Activated naive CD4-positive, alpha-beta T cell (primary cell): ENCODE measurements around the gene SGK1.
"Not testable (repeated sequence)": the region's sequence is repeated elsewhere in the genome, so short reads cannot be mapped to it uniquely, and the experiment has no call there.

Source experiments
- DNase-seq, 4 experiments: peaks; one replicate each; lab custom pipeline; 2025; lab: John Stamatoyannopoulos, UW

Gene SGK1

DNA sequence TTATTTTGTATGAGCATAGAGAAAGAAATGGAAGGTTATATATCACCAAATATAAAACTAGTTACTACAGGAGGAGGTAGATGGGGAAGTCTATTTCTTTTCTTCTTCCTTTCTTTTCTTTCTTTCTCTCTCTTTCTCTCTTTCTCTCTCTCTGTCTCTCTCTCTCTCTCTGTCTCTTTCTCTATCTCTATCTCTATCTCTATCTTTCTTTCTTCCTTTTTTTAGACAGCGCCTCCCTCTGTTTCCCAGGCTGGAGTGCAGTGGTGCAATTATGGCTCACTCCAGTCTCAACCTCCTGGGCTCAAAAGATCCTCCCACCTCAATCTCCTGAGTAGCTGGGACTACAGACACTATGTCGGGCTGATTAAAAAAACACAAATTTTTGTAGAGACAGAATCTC lies 10.2 kb upstream of the SGK1 start:
- no peak for DNase-seq

DNA sequence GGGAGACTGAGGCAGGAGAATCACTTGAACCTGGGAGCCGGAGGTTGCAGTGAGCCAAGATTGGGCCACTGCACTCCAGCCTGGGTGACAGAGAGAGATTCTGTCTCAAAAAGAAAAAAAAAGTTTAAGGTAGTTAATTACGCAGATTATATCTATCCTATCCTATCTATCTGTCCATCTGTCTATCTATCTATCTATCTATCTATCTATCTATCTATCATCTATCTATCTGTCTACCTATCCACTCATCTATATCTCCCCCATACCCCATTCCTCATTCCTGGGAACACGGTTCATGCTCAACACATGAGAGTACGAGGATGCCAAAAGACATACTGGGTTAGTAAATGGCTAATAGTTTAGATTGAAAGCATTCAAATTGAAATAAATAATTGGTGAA lies 8.3 kb upstream of the SGK1 start:
- not testable (repeated sequence) for DNase-seq

DNA sequence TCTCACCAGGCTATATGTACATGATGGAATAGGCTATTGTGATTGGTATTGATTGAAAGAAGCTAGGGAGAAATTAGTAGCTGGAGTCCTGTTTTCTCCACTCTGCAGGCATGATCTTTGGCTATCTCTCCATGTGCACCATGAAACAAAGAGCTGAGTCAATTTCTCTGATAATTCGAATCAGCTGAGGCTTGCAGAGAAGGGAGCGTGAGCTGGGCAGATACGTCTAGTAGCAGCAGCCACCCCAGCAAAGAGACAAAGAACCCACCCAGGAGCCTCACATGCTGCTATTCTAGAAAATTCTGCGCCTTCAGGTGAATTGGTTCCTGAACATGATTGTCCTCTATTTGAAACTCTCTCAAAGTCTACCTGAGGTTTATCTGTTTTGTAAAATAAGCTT lies 6.9 kb upstream of the SGK1 start:
- DNase-seq = no peak

- no peak for DNase-seq
Observed at GRCh38 chr6:134324141-134324540, 6.2 kb upstream of the SGK1 start.

GRCh38 chr6:134323698-134324097 lies 5.8 kb upstream of the SGK1 start:
- DNase-seq = no peak

DNA sequence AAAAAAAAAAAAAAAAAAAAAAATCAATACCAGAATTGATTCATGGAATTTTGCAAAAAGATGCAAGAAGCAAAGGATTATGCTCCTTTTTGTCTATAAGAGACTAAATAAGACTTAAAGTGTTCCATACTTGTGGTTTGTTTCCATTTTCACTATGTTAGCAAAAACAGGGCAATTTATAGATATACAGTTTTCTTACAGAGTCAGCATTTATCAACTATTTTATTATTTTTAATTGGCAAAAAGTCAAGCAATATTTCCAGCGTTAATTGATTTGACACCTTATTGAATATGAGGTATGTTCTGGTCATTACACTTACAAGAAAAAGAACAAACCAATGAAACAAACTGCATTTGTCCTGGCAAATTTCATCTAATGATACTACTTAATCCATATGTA lies 5.4 kb upstream of the SGK1 start:
- DNase-seq = no peak

DNA sequence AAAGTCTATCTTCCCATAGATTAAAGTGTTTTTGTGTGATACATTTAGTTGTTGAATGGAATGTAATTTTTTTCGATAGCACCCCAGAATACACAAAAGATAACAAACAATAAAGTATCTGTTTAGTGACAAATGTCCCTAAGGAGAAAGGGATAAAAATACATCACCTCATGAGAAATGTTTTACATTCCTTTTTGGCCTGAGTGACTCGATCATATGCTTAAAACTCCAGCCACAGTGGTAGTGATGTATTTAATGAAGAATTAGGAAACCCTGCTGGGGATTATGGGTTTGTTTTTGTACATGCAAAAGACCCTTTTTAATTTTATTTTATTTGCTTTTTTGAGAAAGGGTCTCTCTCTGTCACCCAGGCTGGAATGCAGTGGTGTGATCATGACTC lies 4.3 kb upstream of the SGK1 start:
- no peak for DNase-seq

DNA sequence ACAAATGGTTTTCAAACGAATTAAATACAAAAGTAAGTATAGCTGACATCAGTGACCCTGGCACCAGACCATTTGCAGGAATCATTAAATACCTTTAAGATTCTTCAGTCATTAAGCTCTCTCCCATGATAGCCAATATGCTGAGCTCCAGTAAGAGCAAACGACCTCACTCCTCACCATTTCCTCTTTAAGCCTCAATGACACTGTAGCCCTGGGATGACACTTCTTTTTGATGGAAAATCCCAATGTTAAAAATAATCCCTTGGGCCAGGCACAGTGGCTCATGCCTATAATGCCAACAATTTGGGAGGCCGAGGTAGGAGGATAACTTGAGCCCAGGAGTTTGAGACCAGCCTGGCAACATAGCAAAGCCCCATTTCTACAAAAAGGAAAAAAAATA lies 3.3 kb upstream of the SGK1 start:
- DNase-seq = no peak

DNA sequence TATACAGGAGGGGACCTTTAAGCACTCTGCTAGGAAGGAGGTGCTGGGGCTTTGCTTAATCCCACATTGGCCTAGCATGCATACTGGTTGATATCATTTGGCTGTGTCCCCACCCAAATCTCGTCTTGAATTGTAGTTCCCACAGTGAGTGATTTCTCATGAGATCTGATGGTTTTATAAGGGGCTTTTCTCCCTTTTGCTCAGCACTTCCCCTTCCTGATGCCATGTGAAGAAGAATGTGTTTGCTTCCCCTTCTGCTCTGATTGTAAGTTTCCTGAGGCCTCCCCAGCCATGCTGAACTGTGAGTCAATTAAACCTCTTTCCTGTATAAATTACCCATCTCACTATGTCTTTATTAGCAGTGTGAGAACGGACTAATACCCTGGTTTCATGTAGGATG lies 1.8 kb upstream of the SGK1 start:
- not testable (repeated sequence) for DNase-seq

- no peak for DNase-seq
Observed at GRCh38 chr6:134318974-134319281, 1.0 kb upstream of the SGK1 start.

- no peak for DNase-seq
Observed at GRCh38 chr6:134318236-134318973, 493 bp upstream of the SGK1 start.

GRCh38 chr6:134316733-134317431 lies 1.0 kb downstream of the SGK1 start:
- no peak for DNase-seq

DNA sequence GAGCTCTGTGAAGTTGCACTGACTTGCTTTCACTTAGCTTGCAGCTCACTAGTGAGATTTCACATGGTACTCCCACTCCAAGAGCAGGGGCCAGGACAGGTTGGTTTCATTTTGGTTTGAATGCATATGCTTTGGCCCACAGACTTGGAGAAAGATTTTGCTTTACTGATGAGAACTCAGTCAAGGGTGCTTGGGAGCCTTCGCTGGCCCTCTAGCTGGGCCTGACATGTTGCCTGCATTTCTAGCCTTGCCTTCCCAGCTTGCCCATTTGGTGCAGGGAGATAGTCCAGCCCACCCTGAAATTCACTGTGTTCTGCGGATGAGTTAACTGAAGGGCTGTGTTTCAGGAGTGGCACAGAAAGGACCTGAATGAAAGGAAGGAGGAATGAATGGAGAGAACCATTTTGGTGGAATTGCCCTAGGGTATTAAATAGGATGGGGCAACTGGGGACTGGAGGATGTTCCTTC lies 1.9 kb downstream of the SGK1 start:
- DNase-seq = no peak

GRCh38 chr6:134315189-134315588 lies 2.7 kb downstream of the SGK1 start:
- no peak for DNase-seq

GRCh38 chr6:134314006-134314821 lies 3.7 kb downstream of the SGK1 start:
- no peak for DNase-seq

DNA sequence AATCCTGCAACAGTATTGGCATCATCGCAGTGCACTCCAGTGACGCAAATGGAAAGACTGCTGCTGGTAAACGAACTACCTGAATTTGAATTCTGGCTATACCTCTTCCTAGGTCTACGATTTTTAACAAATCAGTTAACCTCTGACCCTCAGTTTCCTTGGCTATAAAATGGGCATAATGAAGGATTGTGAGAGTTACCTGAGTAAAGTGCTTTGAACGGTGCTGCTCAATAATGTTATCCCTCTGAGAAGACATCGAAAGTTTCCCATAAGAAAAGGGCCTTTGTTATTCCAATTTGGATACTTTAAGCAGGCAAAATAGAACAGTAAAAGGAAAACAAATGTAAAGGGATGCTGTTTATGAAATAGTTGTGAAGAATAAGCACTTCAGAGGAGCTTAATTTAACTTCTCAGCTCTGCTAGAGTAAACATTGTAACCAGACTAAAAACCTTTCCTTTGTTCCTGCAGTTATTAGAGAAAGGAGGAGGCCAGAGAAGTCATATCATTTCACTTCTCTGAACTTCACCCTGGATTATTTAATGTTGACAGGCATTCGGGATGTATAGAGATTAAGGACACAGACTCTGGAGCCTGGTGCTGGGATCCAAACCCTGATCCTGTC lies 5.8 kb downstream of the SGK1 start:
- DNase-seq = no peak

- no peak for DNase-seq
Observed at GRCh38 chr6:134310817-134311216, 7.1 kb downstream of the SGK1 start.

DNA sequence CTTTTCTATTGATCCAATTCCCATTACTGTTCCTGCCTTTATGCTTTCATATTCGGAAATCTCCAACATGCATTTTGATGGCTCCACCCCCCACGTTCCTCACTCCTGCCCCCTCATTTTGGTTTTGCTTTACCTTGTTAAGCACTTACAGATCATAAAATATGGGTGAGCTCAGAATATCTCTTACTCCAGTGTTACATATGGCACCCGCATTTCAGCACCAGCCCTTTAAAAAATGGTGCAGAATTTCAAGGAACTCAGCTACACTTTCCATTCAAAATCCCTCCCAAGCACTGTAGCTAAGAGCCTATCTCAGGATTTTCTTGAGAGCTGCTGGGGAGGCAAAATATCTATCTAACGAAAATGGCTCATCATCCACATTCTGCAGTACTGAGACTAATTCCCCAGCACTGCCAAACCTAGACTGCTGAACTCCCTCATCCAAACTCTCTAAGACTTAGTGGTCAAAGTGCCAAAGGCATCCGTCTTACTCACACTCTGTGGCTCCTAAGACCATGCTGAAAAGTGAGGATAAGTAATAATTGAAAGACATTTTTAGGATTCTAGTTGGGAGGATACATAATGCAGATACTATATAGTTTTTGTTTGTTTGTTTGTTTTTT lies 7.8 kb downstream of the SGK1 start:
- no peak for DNase-seq

DNA sequence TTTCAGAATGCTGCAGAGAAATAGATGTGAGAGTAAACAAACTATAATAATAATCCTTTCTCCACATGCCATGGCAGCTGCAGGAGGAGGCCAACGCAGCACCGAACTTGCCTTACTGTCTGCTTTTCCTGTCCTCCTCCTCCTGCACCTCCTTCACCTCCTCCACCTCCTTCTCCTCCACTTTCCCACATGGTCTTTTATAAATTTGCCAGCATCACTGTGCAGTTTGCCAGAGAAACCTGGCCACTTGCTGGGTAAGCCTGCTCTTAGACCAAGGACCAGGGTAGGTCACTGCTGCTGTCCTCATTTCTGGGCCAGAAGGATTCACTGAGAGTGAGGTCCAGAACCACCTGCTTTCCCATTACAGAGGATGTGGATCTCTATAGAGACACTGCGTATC lies 8.7 kb downstream of the SGK1 start:
- no peak for DNase-seq

DNA sequence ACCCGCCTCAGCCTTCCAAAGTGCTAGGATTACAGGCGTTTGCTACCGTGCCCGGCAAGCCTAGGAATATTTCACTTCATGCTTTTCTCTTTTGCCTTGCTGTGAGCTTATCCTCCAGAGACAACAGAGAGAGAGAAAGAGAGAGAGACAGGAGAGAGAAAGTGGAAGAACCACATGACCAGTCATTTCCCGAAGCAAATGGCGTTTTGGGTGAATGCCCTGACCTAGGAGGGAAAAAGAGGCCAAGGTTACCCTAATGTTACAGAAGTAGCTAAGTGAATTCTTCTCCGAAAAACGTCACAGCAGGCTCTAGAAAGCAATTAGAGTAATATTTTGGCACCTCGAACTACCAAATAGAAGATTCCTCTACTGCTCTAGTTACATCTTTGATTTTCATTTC lies 9.1 kb downstream of the SGK1 start:
- DNase-seq = no peak

DNA sequence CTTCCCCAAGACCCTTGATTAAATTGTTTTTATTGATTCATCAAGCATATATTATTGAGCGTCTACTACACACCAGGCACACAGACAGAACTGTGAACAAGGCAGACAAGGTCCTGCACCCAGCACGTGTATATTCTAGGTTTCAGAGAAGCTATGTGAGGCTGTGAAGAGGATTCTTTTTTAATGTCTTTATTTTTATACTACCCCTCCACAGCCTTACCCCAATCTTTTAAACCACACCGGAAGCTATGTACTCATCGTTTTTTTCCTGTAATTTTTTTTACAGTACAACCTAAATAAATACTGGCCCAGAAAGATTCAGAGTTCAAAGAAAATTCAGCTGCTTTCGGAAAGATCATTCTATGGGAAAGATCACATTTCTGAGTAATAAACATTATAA lies 10.0 kb downstream of the SGK1 start:
- DNase-seq = no peak

GRCh38 chr6:134307075-134307474 lies 10.8 kb downstream of the SGK1 start:
- no peak for DNase-seq
